NCI-H2171 (cell line): Measurements from ENCODE around the gene RAB3B.
"Not testable (repeated sequence)": the region's sequence is repeated elsewhere in the genome, so short reads cannot be mapped to it uniquely, and the experiment has no call there.

Experiments used
- DNase-seq: peaks from one replicate; lab custom pipeline; 2025; lab: John Stamatoyannopoulos, UW

Gene RAB3B

GRCh38 chr1:51990478-51990965 is at the start of gene RAB3B:
TSS of gene RAB3B (minus strand) at chr1:51990700. CDS start at chr1:51977117, 13,583 bp downstream.
- DNase-seq = peak; percentile 51

GRCh38 chr1:52037909-52038308 is 47.4 kb upstream of the RAB3B start:
- no peak for DNase-seq

- peak; percentile 24 for DNase-seq
Observed at GRCh38 chr1:52037402-52037814, 46.9 kb upstream of the RAB3B start.

- no peak for DNase-seq
Observed at GRCh38 chr1:52034050-52034384, 43.5 kb upstream of the RAB3B start.

- peak; percentile 85 for DNase-seq
Observed at GRCh38 chr1:52033190-52034049, 42.9 kb upstream of the RAB3B start, which contains the start of gene KTI12. TSS of gene KTI12 (minus strand) at chr1:52033810. CDS start at chr1:52033761, 49 bp downstream.

GRCh38 chr1:52032785-52033131 is 42.3 kb upstream of the RAB3B start:
- no peak for DNase-seq

GRCh38 chr1:52032124-52032784 is 41.8 kb upstream of the RAB3B start:
- no peak for DNase-seq

GRCh38 chr1:52028839-52029238 is 38.3 kb upstream of the RAB3B start:
- DNase-seq = not testable (repeated sequence)

- DNase-seq = no peak
Observed at GRCh38 chr1:52028328-52028727, 37.8 kb upstream of the RAB3B start.

GRCh38 chr1:52026278-52026677 is 35.8 kb upstream of the RAB3B start:
- DNase-seq = no peak

GRCh38 chr1:52022133-52022532 is 31.6 kb upstream of the RAB3B start:
- DNase-seq = no peak

GRCh38 chr1:52008071-52008809 is 17.7 kb upstream of the RAB3B start:
- no peak for DNase-seq

GRCh38 chr1:52007215-52008002 is 16.9 kb upstream of the RAB3B start:
- no peak for DNase-seq

GRCh38 chr1:52006081-52006553 is 15.6 kb upstream of the RAB3B start:
- not testable (repeated sequence) for DNase-seq

GRCh38 chr1:52005548-52005947 is 15.0 kb upstream of the RAB3B start:
- DNase-seq = not testable (repeated sequence)

GRCh38 chr1:52003877-52004276 is 13.4 kb upstream of the RAB3B start:
- DNase-seq = no peak

- peak; percentile 51 for DNase-seq
Observed at GRCh38 chr1:52002038-52002917, 11.8 kb upstream of the RAB3B start.

GRCh38 chr1:51998701-51999100 is 8.2 kb upstream of the RAB3B start:
- no peak for DNase-seq

- DNase-seq = no peak
Observed at GRCh38 chr1:51997974-51998382, 7.5 kb upstream of the RAB3B start.
